ENCODE results near the gene TBCA. TPM values are rescaled to one million over a fixed set of nuclear protein-coding genes. Genes with fewer than 3 reads are reported as not detected.

The TBCA gene
- total and polyA plus RNA-seq, 9 of the 15 experiments (the other 6 are each of a cell fraction or from before 2014, with no cell fraction given) = 164 to 661 (median 334) TPM

DNA sequence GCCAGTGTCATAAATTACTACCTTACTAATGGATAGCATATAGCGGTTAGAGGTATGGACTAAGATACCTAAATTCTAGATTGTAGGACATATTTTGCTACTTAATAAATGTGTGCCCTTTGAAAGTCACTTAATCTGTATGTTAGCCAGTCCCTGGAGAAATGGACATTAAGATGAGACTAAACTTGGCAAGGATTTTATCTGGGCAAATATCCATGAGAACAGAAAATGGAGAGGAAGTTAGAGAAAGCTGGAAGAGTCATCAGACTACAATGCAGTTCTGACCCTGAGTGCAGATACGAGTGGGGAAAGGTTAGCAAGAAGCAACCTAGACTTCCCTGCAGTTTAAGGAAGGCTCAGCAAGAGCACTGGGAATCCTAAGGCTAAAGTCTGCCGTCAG lies 33.0 kb downstream of the TBCA start:
- H3K9me1 ChIP-seq (ENCODE audit: control insufficient read depth, insufficient read depth, low read length) = no peaks in the 10 kb centered on the region
- H3K36me3 ChIP-seq (ENCODE audit: control insufficient read depth, insufficient read depth, low read length) = peaks cover 22% of the 10 kb centered on the region
- BruUV-seq (replicated peaks) = no TSS peak
- H3K4me2 ChIP-seq (ENCODE audit: insufficient read depth, low read length) = no peak overlapping the region
- CTCF ChIA-PET (ENCODE audit: low intra/inter-chr PET ratio) = no interaction called here
- H2AFZ ChIP-seq (ENCODE audit: low read depth, low read length) = no peak overlapping the region
- H3K4me1 ChIP-seq (replicated peaks in 1 of 2; ENCODE audit: control insufficient read depth in 2 of 2, insufficient read depth in 2 of 2, low read length in 2 of 2) = no peaks in the 10 kb centered on the region; a peak in 1 of 5 replicates
- H3K27me3 ChIP-seq (ENCODE audit: control insufficient read depth in 2 of 2, insufficient read depth in 2 of 2, low read length in 2 of 2) = no peaks in the 10 kb centered on the region
- no peak overlapping the region for H3K27ac ChIP-seq (ENCODE audit: extremely low read depth, low read depth, low read length)
- FAIRE-seq (no peak), DNase-seq (ENCODE audit: extremely low read depth in 1 of 4, low spot score in 3 of 4) (no peak), ATAC-seq (no peak)
- POLR2A ChIA-PET = interaction anchor here (1.0 kb wide), 1 partner anchor 14 kb away, joined by 3 read pairs; no protein-coding TSS in a partner anchor
- H3K4me3 ChIP-seq = no peak overlapping the region
- in situ Hi-C loops (cut with MboI) = no loop called here
- H3K9ac ChIP-seq (ENCODE audit: insufficient read depth in 1 of 2, low read depth in 2 of 2, low read length in 2 of 2) = no peak overlapping the region
- no peaks in the 10 kb centered on the region for H3K9me3 ChIP-seq (replicated peaks; ENCODE audit: control insufficient read depth, insufficient read depth, low read depth, low read length)
- H3K79me2 ChIP-seq (ENCODE audit: control insufficient read depth, insufficient read depth, low read length) = peaks cover 94% of the 10 kb centered on the region
- no peaks in the 10 kb centered on the region for H4K20me1 ChIP-seq (replicated peaks; ENCODE audit: control insufficient read depth, insufficient read depth, low read length)
- intact Hi-C loops (cut with micrococcal nuclease) = no loop called here
- WGBS (ENCODE audit: insufficient coverage, low coverage, missing lambda C conversion rate) = 98% methylated on average over 3 of the region's 3 CpGs
- TF ChIP-seq, protein P1, sequence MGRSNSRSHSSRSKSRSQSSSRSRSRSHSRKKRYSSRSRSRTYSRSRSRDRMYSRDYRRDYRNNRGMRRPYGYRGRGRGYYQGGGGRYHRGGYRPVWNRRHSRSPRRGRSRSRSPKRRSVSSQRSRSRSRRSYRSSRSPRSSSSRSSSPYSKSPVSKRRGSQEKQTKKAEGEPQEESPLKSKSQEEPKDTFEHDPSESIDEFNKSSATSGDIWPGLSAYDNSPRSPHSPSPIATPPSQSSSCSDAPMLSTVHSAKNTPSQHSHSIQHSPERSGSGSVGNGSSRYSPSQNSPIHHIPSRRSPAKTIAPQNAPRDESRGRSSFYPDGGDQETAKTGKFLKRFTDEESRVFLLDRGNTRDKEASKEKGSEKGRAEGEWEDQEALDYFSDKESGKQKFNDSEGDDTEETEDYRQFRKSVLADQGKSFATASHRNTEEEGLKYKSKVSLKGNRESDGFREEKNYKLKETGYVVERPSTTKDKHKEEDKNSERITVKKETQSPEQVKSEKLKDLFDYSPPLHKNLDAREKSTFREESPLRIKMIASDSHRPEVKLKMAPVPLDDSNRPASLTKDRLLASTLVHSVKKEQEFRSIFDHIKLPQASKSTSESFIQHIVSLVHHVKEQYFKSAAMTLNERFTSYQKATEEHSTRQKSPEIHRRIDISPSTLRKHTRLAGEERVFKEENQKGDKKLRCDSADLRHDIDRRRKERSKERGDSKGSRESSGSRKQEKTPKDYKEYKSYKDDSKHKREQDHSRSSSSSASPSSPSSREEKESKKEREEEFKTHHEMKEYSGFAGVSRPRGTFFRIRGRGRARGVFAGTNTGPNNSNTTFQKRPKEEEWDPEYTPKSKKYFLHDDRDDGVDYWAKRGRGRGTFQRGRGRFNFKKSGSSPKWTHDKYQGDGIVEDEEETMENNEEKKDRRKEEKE (IDR thresholded peaks at IDR 0.05; ENCODE audit: borderline replicate concordance in 1 of 2, control insufficient read depth in 1 of 2, low read depth in 2 of 2, low read length in 1 of 2) = no peak
- TF ChIP-seq TEAD4 (IDR thresholded peaks at IDR 0.05; ENCODE audit: low read length) (no peak), TEAD4 (CRISPR knock-in tag; IDR thresholded peaks at IDR 0.05; ENCODE audit: borderline replicate concordance) (no peak), ZNF174 (CRISPR knock-in tag; IDR thresholded peaks at IDR 0.05) (no peak), XRCC4 (IDR thresholded peaks at IDR 0.05; ENCODE audit: extremely low read depth, insufficient read depth, insufficient read length) (no peak), NONO (IDR thresholded peaks at IDR 0.05; ENCODE audit: low read depth in 2 of 2, low read length in 1 of 2) (no peak), DPF2 (IDR thresholded peaks at IDR 0.05) (no peak), ZC3H11A (IDR thresholded peaks at IDR 0.05; ENCODE audit: low read depth, low read length) (no peak)
- TF ChIP-seq, protein P2, sequence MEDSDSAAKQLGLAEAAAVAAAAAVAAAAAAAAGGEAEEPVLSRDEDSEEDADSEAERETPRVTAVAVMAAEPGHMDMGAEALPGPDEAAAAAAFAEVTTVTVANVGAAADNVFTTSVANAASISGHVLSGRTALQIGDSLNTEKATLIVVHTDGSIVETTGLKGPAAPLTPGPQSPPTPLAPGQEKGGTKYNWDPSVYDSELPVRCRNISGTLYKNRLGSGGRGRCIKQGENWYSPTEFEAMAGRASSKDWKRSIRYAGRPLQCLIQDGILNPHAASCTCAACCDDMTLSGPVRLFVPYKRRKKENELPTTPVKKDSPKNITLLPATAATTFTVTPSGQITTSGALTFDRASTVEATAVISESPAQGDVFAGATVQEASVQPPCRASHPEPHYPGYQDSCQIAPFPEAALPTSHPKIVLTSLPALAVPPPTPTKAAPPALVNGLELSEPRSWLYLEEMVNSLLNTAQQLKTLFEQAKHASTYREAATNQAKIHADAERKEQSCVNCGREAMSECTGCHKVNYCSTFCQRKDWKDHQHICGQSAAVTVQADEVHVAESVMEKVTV (CRISPR knock-in tag; IDR thresholded peaks at IDR 0.05) = no peak
- TF ChIP-seq, protein P3, sequence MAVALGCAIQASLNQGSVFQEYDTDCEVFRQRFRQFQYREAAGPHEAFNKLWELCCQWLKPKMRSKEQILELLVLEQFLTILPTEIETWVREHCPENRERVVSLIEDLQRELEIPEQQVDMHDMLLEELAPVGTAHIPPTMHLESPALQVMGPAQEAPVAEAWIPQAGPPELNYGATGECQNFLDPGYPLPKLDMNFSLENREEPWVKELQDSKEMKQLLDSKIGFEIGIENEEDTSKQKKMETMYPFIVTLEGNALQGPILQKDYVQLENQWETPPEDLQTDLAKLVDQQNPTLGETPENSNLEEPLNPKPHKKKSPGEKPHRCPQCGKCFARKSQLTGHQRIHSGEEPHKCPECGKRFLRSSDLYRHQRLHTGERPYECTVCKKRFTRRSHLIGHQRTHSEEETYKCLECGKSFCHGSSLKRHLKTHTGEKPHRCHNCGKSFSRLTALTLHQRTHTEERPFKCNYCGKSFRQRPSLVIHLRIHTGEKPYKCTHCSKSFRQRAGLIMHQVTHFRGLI (CRISPR knock-in tag; IDR thresholded peaks at IDR 0.05) = no peak
- TF ChIP-seq, protein P4, sequence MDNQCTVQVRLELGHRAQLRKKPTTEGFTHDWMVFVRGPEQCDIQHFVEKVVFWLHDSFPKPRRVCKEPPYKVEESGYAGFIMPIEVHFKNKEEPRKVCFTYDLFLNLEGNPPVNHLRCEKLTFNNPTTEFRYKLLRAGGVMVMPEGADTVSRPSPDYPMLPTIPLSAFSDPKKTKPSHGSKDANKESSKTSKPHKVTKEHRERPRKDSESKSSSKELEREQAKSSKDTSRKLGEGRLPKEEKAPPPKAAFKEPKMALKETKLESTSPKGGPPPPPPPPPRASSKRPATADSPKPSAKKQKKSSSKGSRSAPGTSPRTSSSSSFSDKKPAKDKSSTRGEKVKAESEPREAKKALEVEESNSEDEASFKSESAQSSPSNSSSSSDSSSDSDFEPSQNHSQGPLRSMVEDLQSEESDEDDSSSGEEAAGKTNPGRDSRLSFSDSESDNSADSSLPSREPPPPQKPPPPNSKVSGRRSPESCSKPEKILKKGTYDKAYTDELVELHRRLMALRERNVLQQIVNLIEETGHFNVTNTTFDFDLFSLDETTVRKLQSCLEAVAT (IDR thresholded peaks at IDR 0.05) = no peak
